Peyer's patch (tissue), 4 donors: ENCODE results near the gene KMT2E.

Source experiments
- POLR2A ChIP-seq, 2 donors: fragments of 450-650 bp; IDR thresholded peaks; one replicate each; pipeline ENCODE4 v1.5.1; 2017; ENCODE audit warnings: antibody characterized with exemption in 2 of 2, mild to moderate bottlenecking in 2 of 2, moderate library complexity in 2 of 2
- TF ChIP-seq, protein P1 (sequence below), 6 experiments: fragments of 450-650 bp in 4 of 6; fragments of 200-600 bp in 2 of 6; sonication (generic) in 1 of 6; IDR thresholded peaks; one replicate each; pipeline ENCODE4 v1.5.1; 2017 to 2019; ENCODE audit warnings: antibody characterized with exemption in 6 of 6, mild to moderate bottlenecking in 3 of 6, moderate library complexity in 1 of 6

DNA sequence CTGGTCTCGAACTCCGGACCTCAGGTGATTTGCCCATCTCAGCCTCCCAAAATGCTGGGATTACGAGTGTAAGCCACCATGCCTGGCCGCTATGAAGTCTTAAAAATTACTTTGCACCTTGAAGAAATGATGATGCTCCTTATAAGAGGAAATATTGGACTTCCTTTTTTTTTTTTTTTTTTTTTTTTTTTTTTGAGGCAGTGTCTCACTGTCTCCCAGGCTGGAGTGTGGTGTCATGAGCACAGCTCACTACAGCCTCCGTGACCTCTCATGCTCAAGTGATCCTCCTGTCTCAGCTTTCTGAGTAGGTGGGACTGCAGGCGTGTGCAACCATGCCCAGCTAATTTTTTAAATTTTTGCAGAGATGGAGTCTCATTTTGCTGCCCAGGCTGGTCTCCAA is 65.3 kb downstream of the KMT2E start:
- TF ChIP-seq, protein P1, sequence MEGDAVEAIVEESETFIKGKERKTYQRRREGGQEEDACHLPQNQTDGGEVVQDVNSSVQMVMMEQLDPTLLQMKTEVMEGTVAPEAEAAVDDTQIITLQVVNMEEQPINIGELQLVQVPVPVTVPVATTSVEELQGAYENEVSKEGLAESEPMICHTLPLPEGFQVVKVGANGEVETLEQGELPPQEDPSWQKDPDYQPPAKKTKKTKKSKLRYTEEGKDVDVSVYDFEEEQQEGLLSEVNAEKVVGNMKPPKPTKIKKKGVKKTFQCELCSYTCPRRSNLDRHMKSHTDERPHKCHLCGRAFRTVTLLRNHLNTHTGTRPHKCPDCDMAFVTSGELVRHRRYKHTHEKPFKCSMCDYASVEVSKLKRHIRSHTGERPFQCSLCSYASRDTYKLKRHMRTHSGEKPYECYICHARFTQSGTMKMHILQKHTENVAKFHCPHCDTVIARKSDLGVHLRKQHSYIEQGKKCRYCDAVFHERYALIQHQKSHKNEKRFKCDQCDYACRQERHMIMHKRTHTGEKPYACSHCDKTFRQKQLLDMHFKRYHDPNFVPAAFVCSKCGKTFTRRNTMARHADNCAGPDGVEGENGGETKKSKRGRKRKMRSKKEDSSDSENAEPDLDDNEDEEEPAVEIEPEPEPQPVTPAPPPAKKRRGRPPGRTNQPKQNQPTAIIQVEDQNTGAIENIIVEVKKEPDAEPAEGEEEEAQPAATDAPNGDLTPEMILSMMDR (IDR thresholded peaks at IDR 0.05), result no peak
- no peak for TF ChIP-seq POLR2A (IDR thresholded peaks at IDR 0.05)
